ENCODE data around the gene PADI1. TPM values are rescaled to one million over a fixed set of nuclear protein-coding genes. Genes with fewer than 3 reads are reported as not detected.

The PADI1 gene
- total and polyA plus RNA-seq, 2 donors (not counting 1 experiment from before 2014, with no cell fraction given), result not detected

DNA sequence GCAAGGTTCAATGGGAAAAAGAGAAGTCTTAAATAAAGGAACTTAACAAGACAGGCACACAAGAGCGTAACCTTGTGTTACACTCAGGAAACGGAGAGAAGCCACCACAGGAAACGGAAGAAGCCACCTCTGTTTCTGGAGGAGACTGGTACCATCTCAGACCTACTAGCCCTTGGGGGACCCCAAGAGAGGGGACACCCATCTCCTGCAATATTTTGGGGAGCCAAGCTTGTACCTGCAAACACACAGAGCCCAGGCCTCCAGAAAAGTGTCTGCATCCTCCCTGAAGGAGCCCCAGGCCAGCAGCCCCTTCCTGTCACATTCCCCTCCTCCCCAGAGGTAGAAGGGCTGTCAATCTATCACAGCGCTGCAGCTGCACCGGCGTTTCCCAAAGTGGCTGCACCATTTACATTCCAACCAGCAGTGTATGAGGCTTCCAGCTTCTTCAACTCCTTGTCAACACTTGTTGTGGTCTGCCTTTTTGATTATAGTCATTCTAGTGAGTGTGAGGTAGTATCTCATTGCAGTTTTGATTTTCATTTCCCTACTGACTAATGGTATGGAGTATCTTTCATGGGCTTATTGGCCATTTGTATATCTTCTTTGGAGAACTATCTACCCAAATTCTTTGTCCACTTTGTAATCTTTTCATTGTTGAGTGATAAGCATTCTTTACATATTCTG is 23.0 kb upstream of the PADI1 start:
- POLR2A ChIA-PET, result interaction anchor here (0.6 kb wide), 1 partner anchor 43 kb away, joined by 3 read pairs; no protein-coding TSS in a partner anchor
- H2AFZ ChIP-seq (ENCODE audit: insufficient read depth, low read depth, low read length, poor library complexity, severe bottlenecking), result peak overlapping the region; percentile 62
- no peaks in the 10 kb centered on the region for H3K9me3 ChIP-seq (ENCODE audit: control extremely low read depth in 1 of 3, control insufficient read depth in 2 of 3, insufficient read depth in 1 of 3, low read length in 2 of 3)
- WGBS (ENCODE audit: insufficient coverage), result 0% methylated on average over 3 of the region's 6 CpGs
- no peaks in the 10 kb centered on the region for H3K79me2 ChIP-seq (ENCODE audit: control insufficient read depth, insufficient read depth, low read length)
- CTCF ChIA-PET, result no interaction called here
- intact Hi-C loops (cut with micrococcal nuclease), result no loop called here
- H3K27ac ChIP-seq (ENCODE audit: low read length in 2 of 2), result peak overlapping the region in 1 of 2 donors; percentile 24
- Mint-ChIP-seq H3K27me3 (peaks cover 6% of the 10 kb centered on the region), H3K4me1 (peaks cover 32% of the 10 kb centered on the region), H3K27ac (peak overlapping the region; percentile 46), H3K9me3 (ENCODE audit: insufficient read depth) (no peaks in the 10 kb centered on the region), H3K4me3 (peak overlapping the region; percentile 56)
- H3K36me3 ChIP-seq (replicated peaks in 1 of 2; ENCODE audit: control extremely low read depth in 1 of 2, control insufficient read depth in 1 of 2, extremely low read depth in 1 of 2, insufficient read depth in 2 of 2, low read length in 1 of 2), result no peaks in the 10 kb centered on the region
- no peak for ATAC-seq (ENCODE audit: low read depth)
- peak overlapping the region in 1 of 5 experiments; percentile 15 for H3K4me3 ChIP-seq (ENCODE audit: control extremely low read depth in 1 of 5, extremely low read depth in 1 of 5, insufficient read depth in 1 of 5, low read depth in 2 of 5, low read length in 4 of 5)
- peak overlapping the region; percentile 58 for H3K4me2 ChIP-seq (replicated peaks; ENCODE audit: low read depth, low read length, poor library complexity, severe bottlenecking)
- H4K20me1 ChIP-seq (ENCODE audit: control insufficient read depth, insufficient read depth, low read length, poor library complexity, severe bottlenecking), result no peaks in the 10 kb centered on the region
- no peak for TF ChIP-seq EZH2 (IDR thresholded peaks at IDR 0.05; ENCODE audit: borderline replicate concordance, insufficient read depth, low read depth, low read length, poor library complexity, severe bottlenecking)
- TF ChIP-seq, protein P1, sequence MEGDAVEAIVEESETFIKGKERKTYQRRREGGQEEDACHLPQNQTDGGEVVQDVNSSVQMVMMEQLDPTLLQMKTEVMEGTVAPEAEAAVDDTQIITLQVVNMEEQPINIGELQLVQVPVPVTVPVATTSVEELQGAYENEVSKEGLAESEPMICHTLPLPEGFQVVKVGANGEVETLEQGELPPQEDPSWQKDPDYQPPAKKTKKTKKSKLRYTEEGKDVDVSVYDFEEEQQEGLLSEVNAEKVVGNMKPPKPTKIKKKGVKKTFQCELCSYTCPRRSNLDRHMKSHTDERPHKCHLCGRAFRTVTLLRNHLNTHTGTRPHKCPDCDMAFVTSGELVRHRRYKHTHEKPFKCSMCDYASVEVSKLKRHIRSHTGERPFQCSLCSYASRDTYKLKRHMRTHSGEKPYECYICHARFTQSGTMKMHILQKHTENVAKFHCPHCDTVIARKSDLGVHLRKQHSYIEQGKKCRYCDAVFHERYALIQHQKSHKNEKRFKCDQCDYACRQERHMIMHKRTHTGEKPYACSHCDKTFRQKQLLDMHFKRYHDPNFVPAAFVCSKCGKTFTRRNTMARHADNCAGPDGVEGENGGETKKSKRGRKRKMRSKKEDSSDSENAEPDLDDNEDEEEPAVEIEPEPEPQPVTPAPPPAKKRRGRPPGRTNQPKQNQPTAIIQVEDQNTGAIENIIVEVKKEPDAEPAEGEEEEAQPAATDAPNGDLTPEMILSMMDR (IDR thresholded peaks at IDR 0.05), result no peak
- peak overlapping the region; percentile 33 for H3K9ac ChIP-seq (ENCODE audit: low read length)
- H3K4me1 ChIP-seq (ENCODE audit: control insufficient read depth in 2 of 2, insufficient read depth in 2 of 2, low read length in 2 of 2), result peaks cover 15 to 23% of the 10 kb centered on the region in 2 donors
- no peaks in the 10 kb centered on the region for H3K27me3 ChIP-seq (replicated peaks in 1 of 4; ENCODE audit: control extremely low read depth in 1 of 4, control insufficient read depth in 3 of 4, insufficient read depth in 4 of 4, low read length in 3 of 4)
- DNase-seq, result no peak

Data from B cell (primary cell).